Stimulated activated CD8-positive, alpha-beta memory T cell treated with anti-CD3 and anti-CD28 coated beads, Interleukin-4, amount 100 ng/mL, for 4 hours (primary cell): Measurements from ENCODE around the gene SIPA1L3.

Source experiments
- DNase-seq, 2 donors: peaks; one replicate each; pipeline ENCODE4 v3.0.0-alpha.2; 2020; ENCODE audit warnings: low read depth in 2 of 2, low spot score in 1 of 2

SIPA1L3 gene

DNA sequence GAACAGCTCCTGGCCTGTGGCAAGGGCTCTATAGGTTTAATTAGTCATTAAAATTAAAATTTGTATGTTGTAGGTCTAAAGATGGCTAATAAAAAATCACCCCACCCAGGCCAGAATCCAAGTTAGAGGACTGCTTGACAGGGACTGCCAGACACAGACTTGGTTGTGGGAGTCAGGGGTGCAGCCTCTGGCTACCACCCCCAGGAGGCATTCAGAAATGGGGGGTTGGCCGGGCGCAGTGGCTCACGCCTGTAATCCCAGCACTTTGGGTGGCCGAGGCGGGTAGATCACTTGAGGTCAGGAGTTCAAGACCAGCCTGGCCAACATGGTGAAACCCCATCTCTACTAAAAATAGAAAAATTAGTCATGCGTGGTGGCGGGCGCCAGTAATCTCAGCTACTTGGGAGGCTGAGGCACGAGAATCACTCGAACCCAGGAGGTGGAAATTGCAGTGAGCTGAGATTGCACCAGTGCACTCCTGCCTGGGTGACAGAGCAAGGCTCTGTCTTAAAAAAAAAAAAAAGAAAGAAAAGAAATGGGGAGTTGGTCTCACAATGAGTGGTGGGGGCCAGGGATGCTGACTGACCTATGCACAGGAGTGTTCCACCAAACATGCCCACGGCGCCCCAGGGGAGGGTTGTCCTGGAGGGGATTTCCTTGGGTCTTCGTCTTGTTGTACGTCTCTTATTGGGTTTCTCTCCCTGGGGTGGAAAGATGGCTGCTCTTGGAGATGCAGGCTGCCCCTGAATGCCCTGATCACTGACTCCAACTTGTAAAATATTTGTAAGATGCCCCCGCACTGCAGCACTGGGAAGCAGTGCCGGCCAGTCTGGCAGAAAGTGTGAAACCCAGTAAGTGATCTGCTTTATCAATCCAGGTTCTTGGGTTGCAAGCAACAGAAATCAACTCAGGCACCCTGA is 68.8 kb downstream of the SIPA1L3 start:
- DNase-seq, result no peak

DNA sequence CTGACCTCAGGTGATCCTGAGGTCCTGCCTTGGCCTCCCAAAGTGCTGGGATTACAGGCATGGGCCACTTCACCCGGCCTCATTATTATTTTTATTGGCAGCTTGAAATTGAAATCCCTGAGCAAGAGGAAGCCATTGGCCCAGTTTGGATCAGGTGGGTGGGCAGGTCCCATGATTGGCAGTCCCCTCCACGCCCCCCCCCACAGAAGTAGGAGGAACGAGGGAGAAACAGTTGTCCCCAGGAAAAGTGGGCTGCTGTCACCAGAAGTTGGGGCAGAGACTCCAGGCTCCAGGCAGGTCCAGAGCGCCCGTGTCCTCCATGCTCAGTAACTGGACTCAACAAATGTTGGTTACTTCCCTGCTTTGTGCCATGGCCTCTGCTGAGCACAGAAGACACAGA is 70.4 kb downstream of the SIPA1L3 start:
- DNase-seq, result no peak

- no peak for DNase-seq
Observed at GRCh38 chr19:37977992-37978391, 71.0 kb downstream of the SIPA1L3 start.

DNA sequence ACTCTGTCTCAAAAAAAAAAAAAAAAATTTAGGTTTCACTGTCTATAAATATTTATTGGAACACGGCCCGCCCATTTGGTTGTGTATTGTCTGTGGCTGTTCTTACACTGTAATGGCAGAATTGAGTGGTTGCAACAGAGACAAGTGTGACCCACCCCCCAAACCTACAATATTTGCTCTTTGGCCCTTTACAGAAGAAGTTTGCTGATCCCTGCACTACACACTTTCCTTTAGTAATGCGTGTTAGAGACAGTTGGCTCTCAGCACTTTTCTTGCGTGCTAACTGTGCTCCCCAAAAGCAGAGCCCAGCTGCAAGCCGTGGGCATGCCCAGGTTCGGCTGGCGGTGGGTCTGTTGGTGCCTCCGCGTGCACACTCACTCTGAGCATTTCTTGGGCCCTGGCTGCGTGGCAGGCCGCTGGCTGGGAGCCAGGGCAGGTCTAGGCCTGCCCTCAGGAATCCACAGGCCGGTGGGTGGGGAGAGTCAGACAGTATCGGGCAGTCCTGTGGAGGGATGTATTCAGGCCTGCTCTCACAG is 72.6 kb downstream of the SIPA1L3 start:
- DNase-seq, result no peak

GRCh38 chr19:37980419-37981170 is 73.6 kb downstream of the SIPA1L3 start:
- no peak for DNase-seq

- no peak for DNase-seq
Observed at GRCh38 chr19:37981785-37982475, 74.9 kb downstream of the SIPA1L3 start.

GRCh38 chr19:37982655-37983054 is 75.6 kb downstream of the SIPA1L3 start:
- no peak for DNase-seq

- no peak for DNase-seq
Observed at GRCh38 chr19:37983153-37983552, 76.1 kb downstream of the SIPA1L3 start.

DNA sequence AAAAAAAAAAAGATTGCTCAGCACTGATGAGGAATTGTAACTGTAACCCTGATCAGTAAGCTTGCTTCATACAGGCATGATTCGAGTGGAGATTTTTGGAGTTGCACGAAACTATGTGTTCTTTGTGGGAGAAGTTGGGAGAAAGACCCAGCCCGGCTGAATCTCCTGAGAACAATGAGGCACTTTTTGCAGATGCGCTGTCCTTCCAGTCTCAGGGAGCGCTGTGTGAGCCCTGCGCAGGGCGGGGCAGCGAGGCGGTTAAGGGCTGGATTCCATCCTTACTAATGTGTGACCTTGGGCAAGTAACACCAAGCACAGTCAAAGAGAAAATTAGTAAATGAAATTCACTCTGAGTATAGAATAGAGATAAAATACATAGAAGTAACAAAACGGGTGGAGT is 76.9 kb downstream of the SIPA1L3 start:
- no peak for DNase-seq

DNA sequence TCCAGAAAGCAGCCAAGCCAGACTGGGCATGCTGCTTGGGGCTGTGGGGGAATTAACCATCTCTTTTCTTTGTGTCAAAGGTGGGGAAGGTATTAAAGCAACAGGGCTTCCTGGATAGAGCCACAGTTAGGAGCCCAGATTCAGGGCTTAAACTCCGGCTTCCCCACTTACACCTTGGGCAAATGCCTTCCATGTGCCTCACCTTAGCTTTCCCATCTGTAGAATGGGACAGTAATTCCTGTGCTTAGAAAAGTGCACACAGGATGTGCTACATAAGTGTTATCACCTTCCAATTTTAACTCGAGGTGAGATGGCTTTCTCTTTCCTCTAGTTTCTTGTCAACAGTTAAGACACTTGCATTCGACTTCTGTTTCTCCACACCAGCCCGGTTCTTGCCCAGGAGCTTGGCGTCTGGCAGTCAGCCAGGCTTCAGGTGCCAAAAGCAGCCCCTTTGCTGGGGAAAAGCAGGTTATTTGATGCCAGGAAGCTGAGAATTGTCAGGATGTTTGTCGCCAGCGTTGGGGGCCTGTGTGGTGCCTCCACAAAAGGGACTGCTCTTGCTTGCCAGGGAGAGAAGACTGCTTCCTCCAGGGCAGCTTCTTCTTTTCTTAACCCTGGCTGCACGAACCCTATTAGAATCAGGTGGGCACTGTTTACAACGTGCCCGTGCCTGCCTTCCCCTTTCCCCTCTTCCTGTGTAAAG is 79.2 kb downstream of the SIPA1L3 start:
- no peak for DNase-seq

- DNase-seq, result no peak
Observed at GRCh38 chr19:37987356-37988332, 80.6 kb downstream of the SIPA1L3 start.

DNA sequence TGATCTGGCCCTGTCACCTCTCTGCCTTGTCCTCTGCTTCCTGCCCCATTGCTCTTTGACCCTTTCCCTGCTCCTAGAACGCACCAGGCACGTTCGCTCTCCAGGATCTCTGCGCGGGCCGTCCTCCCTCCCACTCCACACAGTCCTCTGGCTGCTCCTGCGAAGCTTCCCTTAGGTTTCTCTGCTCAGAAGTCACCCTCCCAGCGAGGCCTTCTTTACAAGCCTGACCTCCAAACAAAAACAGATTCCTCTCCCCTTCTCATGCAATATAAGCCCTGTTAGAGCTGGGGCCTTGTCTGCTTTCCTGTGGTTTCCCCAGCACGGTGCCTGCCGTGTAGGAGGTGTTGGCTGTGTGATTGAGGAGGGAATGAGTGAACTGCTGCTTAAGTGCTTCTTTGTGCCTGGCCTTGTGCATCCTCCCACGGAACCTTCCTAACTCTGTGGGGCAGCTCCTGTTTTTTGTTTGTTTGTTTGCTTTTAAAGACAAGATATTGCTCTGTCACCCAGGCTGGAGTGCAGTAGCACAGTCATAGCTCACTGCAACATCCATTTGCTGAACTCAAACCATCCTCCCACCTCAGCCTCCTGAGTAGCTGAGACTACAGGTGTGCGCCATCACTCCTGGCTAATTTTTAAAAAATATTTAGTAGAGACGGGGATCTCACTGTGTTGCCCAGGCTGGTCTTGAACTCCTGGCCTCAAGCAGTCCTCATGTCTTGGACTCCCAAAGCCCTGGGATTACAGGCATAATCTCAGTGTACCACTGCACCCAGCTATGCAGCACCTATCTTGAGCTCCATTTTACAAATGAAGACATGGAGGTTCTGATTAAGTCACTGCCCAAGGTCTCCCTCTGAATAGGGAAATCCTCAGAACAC is 82.0 kb downstream of the SIPA1L3 start:
- DNase-seq, result no peak

DNA sequence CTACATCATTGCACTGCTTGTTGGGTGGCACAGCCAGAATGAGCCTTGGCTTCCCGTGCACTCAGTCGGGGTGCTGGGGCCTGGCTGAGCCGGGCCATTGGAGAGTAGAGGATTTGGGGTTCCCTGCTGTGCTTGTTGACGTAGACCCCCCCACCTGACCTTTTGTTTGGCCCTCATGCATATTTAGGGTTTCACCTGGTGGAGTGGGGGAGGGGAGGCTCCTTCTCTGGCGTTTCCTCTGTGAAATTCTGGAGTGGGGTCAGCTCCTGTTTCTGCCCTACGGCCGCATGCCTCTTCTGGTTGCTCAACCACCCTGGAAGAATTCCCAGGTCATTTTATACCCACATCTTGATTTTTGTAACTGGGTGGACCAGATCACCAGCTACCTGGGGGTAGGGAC is 82.8 kb downstream of the SIPA1L3 start:
- no peak for DNase-seq

DNA sequence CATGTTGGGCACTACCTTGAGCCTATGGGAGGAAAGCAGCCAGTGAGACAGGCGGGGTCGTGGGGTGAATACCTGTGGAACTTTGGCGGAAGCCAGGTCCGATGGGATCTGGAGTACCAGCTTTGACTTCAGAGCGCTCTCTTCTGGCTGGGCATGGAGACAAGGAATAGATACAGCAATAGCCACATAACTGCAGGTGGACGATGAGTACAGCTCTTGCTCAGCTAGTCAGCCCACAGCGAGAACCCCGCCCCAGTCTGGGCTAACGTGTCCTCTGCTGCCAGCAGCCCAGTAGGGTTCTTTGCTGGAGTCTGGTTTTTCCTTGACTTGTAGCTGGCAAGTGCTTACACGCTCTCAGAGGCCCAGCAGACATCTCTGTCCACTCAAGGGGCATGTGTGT is 83.4 kb downstream of the SIPA1L3 start:
- no peak for DNase-seq

- no peak for DNase-seq
Observed at GRCh38 chr19:37991176-37991835, 84.3 kb downstream of the SIPA1L3 start.

- DNase-seq, result no peak
Observed at GRCh38 chr19:37991841-37992248, 84.8 kb downstream of the SIPA1L3 start.

- no peak for DNase-seq
Observed at GRCh38 chr19:37992761-37993160, 85.8 kb downstream of the SIPA1L3 start.

- DNase-seq, result no peak
Observed at GRCh38 chr19:37994823-37995130, 87.8 kb downstream of the SIPA1L3 start.
